MM.1S (cell line): ENCODE results near the gene FLT1.

Source experiments
- EZH2 ChIP-seq: fragments of 300-600 bp; sonication (generic); optimal IDR thresholded peaks from 2 replicates; pipeline ENCODE3; 2017; ENCODE audit warnings: low read depth, mild to moderate bottlenecking, antibody characterized with exemption, low read length, mixed read lengths
- EZH2phosphoT487 ChIP-seq: fragments of 300-600 bp; sonication (generic); IDR thresholded peaks from 2 replicates; pipeline ENCODE4 v1.6.1; 2018; ENCODE audit warnings: antibody characterized with exemption, low read length
- TF ChIP-seq, protein P1 (sequence below): fragments of 300-600 bp; sonication (generic); IDR thresholded peaks from 2 replicates; pipeline ENCODE4 v1.5.1; 2016; ENCODE audit warnings: antibody characterized with exemption, low read length, mixed read lengths

DNA sequence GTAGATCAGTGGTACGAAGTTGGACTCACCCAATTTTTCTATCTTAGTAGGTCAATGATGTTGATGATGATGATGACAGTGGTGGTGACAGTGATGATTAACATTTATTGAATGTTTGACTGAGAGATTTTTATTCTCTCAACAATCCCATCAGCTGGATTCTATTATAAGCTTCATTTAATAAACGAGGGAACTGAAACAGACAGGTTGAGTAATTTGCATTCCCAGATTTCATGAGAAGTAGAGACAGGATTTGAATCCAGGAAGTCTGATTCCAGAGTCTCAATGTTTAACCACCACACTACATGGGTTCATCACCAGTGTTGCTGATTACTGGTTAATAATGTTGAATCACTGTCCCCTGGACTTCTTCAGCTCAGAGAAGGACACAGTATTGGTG lies 168.9 kb downstream of the FLT1 start:
- TF ChIP-seq EZH2phosphoT487: no peak
- TF ChIP-seq, protein P1, sequence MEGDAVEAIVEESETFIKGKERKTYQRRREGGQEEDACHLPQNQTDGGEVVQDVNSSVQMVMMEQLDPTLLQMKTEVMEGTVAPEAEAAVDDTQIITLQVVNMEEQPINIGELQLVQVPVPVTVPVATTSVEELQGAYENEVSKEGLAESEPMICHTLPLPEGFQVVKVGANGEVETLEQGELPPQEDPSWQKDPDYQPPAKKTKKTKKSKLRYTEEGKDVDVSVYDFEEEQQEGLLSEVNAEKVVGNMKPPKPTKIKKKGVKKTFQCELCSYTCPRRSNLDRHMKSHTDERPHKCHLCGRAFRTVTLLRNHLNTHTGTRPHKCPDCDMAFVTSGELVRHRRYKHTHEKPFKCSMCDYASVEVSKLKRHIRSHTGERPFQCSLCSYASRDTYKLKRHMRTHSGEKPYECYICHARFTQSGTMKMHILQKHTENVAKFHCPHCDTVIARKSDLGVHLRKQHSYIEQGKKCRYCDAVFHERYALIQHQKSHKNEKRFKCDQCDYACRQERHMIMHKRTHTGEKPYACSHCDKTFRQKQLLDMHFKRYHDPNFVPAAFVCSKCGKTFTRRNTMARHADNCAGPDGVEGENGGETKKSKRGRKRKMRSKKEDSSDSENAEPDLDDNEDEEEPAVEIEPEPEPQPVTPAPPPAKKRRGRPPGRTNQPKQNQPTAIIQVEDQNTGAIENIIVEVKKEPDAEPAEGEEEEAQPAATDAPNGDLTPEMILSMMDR: no peak
- TF ChIP-seq EZH2: no peak
